Kidney capillary endothelial cell (primary cell): ENCODE measurements around the gene NTRK3.

ENCODE experiments used
- DNase-seq: peaks from one replicate; pipeline ENCODE4 v3.0.0-alpha.2; 2018; ENCODE audit warnings: low spot score

The NTRK3 gene

GRCh38 chr15:88179562-88179961 lies 77.0 kb downstream of the NTRK3 start:
- DNase-seq, result no peak

GRCh38 chr15:88178631-88179030 lies 77.9 kb downstream of the NTRK3 start:
- DNase-seq, result no peak

DNA sequence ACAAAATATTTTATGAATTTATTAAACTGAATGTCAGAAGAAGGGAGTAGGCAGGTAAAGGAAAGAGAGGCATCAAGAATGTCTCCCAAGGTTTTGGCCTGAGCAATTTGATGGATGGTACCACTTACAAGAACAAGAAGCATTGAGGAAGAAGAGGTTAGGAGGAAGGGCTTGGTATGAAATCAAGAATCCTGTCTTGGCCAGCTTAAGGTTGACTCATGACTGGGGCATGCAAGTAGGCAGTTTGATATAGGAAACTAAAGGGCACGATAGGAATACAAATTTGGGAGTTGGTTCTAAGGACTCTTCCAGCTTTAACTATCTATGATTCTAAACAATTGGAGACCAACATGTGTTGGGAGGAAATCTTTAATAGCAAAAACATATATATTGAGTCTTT lies 79.1 kb downstream of the NTRK3 start:
- no peak for DNase-seq

DNA sequence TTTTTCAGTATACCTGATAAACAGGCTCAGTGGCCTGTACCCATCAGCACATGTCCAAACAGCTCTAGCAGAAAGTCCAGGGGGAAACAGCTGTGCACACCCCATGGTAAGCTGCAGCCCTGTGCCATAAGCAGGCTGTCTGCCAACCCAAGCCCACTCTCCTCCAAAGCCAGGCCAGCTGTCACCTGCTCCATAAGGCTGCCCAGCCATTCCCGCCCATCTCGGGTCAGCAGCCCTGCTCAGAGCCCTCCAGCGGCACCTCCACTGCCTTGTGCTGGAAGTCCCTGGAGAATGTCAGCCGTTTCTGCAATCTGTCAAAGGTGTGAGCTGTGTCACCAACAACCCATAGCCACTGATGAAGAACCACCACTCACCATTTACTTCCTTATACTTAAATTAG lies 82.0 kb downstream of the NTRK3 start:
- no peak for DNase-seq

DNA sequence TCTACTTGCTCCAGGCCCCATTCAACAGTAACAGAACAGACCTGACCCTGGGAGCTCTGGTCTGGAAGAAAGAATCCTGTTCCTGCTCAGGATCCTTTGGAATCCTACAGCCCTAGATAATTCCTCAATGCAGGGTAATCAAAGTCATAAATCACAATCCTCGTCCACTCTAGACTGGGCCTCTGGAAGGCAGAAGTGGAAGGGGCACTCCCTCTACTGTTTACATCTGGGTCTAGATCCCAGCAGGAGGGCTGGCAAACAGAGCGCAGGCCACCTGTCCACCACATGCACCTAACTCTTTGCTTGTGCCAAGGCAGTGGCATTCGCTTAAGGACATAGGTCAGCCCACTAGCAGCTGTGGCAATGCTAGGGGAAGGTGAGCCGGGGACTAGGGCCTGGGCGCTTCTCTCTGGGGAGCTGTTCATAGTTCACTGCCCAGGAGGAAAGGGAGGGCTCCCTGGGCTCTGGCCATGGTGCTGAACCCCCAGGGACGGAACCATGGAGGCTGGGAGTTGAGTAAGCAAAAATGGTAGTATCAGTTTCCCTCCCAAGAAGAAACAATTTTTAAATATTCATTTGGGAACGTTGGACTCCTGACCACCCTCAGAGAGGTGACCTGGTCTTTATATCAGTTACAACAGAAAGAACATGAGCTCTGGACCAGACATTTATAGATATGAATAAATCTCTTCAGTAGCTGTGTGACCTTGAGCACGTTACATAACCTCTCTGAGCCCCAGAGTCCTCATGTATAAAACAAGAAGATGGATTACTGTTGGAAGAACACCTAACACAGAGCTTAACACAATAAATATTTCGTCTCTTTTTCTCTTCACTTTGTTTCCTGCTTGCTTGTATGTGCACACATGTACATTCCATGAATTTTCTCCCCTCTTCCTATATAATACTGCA lies 90.2 kb downstream of the NTRK3 start:
- peak; percentile 1 for DNase-seq

- no peak for DNase-seq
These were observed 94.9 kb downstream of the NTRK3 start for GRCh38 chr15:88161636-88162035.

- no peak for DNase-seq
These were observed 101.2 kb downstream of the NTRK3 start for GRCh38 chr15:88155310-88155709.

GRCh38 chr15:88152672-88153071 lies 103.9 kb downstream of the NTRK3 start:
- no peak for DNase-seq

DNA sequence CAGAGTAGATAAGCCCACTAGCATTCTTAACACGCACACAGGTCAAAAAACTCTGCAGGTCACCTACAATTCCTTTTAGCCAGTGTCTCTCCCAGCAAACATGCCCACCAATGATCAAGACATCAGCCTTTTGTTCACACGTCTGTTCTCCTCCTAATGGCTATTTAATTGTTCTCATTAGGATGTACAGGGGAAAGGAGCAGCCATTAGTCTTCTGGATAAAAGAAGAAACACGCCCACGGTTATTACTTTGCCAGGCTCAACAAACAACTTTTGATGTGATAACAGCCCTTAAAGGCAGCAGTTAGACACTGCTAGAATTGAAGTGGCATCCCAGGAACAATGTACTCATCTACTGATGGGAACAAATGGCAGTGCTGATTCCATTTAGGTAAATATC lies 108.8 kb downstream of the NTRK3 start:
- DNase-seq, result no peak

GRCh38 chr15:88144921-88145653 lies 111.5 kb downstream of the NTRK3 start:
- DNase-seq, result no peak

- no peak for DNase-seq
These were observed 114.4 kb downstream of the NTRK3 start for GRCh38 chr15:88142121-88142520.

GRCh38 chr15:88141269-88141889 lies 115.2 kb downstream of the NTRK3 start:
- no peak for DNase-seq

DNA sequence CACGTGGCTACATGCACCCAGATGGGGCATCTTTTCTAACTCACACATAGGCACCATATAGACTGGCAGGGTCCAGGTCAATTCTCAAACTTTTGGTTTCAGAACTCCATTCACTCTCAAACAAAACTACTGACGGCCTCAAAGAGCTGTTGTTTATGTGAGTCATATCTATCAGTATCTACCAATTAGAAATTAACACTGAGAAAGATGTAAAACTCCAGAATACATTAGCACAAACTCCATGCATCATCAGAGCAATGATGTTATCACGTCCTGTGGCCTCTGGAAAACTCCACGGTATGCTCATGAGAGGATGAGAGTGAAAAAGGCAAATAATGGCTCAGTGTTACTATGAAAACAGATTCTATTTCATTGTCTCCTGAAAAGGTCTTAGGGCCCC lies 116.1 kb downstream of the NTRK3 start:
- DNase-seq, result no peak

DNA sequence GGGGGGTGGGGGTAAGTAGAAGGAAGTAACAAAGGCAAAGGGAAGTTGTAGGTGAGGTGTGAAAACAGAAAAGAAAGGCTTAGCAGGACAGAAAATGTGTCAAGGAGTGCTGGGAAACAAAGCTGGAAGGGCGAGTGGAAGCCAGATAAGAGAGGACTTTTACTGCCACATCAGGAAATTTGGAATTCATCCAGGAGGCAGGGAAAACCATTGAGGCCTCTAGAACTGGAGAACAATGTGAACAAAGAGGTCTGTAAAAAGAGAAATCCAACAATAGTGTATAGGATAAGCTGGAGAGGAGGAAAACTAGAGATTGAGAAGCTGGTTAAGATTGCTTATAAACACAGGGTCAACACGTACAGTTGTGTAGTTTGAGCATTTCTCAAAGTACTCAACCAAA lies 116.6 kb downstream of the NTRK3 start:
- DNase-seq, result no peak

GRCh38 chr15:88133795-88134194 lies 122.7 kb downstream of the NTRK3 start:
- DNase-seq, result no peak

- DNase-seq, result no peak
These were observed 124.0 kb downstream of the NTRK3 start for GRCh38 chr15:88132499-88132898.

DNA sequence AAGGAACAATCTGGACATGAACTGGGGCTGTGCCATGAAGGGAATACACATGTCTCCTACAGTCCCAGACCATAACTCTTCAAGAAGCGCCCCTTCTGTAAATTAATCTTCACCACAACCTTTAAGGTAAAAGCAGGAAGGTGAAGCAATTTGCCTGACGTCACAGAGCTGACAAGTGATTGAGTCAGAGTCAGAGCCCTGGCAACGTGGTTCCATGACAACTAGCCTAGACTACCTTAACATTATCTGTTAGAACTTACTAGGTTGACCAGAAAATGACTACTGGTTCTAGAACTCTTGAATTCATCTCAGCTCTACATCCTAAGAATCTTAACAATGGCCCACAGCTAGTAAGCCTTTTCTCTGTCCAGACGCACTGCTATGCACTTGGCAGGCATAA lies 124.6 kb downstream of the NTRK3 start:
- DNase-seq, result no peak

GRCh38 chr15:88127432-88127790 lies 129.1 kb downstream of the NTRK3 start:
- DNase-seq, result no peak

DNA sequence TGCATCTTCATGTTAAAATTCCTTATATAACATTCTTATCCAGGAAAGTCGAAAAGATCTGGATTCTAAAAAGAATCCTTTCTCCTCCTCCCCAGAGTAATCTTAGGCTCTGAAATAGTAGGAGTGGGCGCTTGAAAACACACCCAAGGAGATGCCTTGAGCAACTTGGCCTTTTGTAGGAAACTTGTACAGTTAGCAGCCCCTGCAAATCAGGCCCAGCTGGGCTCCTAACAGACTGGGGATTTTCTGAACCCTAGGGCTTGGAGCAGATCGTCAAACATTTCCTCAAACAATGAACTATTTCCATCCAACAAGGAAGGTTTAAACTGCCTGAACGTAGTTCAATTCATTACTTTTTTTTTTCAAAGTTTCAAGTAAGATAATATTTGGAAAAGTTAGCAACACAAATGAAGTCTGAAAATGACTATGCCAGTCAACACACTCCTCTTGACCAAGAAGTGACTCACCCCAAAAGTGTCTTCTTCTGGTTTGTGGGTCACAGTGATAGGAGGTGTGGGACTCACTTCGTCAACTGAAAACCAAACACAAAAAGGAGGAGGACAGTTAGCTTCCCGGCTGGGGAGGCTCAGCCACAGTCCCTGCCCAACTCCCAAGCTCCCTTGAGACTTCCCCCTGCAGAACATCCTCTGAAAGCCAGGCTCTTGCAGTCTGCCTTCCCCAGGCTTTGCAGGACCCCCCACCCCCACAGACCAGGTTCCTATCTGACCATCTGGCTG lies 129.7 kb downstream of the NTRK3 start:
- no peak for DNase-seq

- no peak for DNase-seq
These were observed 131.0 kb downstream of the NTRK3 start for GRCh38 chr15:88125576-88125975.

DNA sequence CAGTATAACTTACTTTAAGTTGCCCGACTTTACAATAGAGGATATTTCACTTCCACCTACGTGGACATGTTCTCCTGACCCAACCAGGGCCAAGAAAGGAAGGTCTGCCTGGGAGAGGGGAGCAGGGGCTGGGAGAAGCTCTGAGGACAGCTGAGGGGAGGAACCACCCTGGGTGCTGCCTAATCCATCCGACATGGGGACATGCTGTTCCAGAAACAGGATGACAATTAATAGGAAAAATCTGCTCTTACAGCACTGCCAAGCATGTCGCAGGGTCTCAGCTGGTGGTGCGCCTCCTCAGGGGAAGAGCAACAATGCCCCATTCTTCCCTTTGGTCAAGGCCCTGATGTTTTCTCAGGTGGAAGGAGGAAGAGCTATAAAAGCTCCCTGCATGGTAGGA lies 132.3 kb downstream of the NTRK3 start:
- DNase-seq, result no peak

- no peak for DNase-seq
These were observed 134.5 kb downstream of the NTRK3 start for GRCh38 chr15:88121968-88122530.
